Osteoblast (primary cell): ENCODE results near the gene POM121L12. TPM values are rescaled to one million over a fixed set of nuclear protein-coding genes. Genes with fewer than 3 reads are reported as not detected.

Experiments used
- DNase-seq: peaks from one replicate; pipeline ENCODE4 v3.0.0; 2011; ENCODE audit warnings: low spot score, mixed read lengths; ENCODE audit not compliant: insufficient read length; ENCODE audit errors: missing footprints
- H2AFZ ChIP-seq: 2 replicates; pipeline ENCODE4 v1.6.0; 2011; ENCODE audit warnings: mild to moderate bottlenecking, low read length
- H3K27ac ChIP-seq: 2 replicates; pipeline ENCODE4 v1.5.1; 2011; ENCODE audit warnings: mild to moderate bottlenecking, low read depth, low read length, moderate library complexity
- H3K27me3 ChIP-seq: 2 replicates; pipeline ENCODE4 v1.6.0; 2012; ENCODE audit warnings: mild to moderate bottlenecking, control low read depth, inconsistent platforms, low read length, moderate library complexity; ENCODE audit not compliant: insufficient read depth
- H3K36me3 ChIP-seq: 2 replicates; pipeline ENCODE4 v1.5.1; 2011; ENCODE audit warnings: mild to moderate bottlenecking, low read length, control low read depth, moderate library complexity; ENCODE audit not compliant: insufficient read depth
- H3K4me1 ChIP-seq: 2 replicates; pipeline ENCODE4 v1.5.1; 2011; ENCODE audit warnings: mild to moderate bottlenecking, low read length, control low read depth, moderate library complexity; ENCODE audit not compliant: insufficient read depth
- H3K4me2 ChIP-seq: 2 replicates; pipeline ENCODE4 v1.6.0; 2011; ENCODE audit warnings: mild to moderate bottlenecking, low read length; ENCODE audit not compliant: insufficient read depth
- H3K4me3 ChIP-seq: fragments of 200-600 bp; sonication (generic); 3 replicates; pipeline ENCODE4 v1.5.1; 2012; ENCODE audit warnings: mild to moderate bottlenecking, low read length, inconsistent platforms; ENCODE audit not compliant: insufficient read depth
- H3K79me2 ChIP-seq: 2 replicates; pipeline ENCODE4 v1.6.0; 2012; ENCODE audit warnings: mild to moderate bottlenecking, low read length, control low read depth, inconsistent platforms; ENCODE audit not compliant: insufficient read depth
- H3K9me3 ChIP-seq: 2 replicates; pipeline ENCODE4 v1.5.1; 2011; ENCODE audit warnings: low read depth, low read length, control low read depth
- H4K20me1 ChIP-seq: 2 replicates; pipeline ENCODE4 v1.6.0; 2012; ENCODE audit warnings: mild to moderate bottlenecking, low read length, control low read depth; ENCODE audit not compliant: insufficient read depth
- total RNA-seq: library from RNA; depleted of rRNA; stranded (reverse); fragments of >200 nt; gene quantifications from 2 replicates; pipeline ENCODE4 v1.2.3, GENCODE V29; 2012
- TF ChIP-seq, protein P1 (sequence below): IDR thresholded peaks from 2 replicates; pipeline ENCODE4 v1.5.1; 2011; ENCODE audit warnings: mild to moderate bottlenecking, low read depth, low read length, moderate library complexity; ENCODE audit errors: extremely low read depth

Gene POM121L12
- total RNA-seq, 1 donor = not detected

DNA sequence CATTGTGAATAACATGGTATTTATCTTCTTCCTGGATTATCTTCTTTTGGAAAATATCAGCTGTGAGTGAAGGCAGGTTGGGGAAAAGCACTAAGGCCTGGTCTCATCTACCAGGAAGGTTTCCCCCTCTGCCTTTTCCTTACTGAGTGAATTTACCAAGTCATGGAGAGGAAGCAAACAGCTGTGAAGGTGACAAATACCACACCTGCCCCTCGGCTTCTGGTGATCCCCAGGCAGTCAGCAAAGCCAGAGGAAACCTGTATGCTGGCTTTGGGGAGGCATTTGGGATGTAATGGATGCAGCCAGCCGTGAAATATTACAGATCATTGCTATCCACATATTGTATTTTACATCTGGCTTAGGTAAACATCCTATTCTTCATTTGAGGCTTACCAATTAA, 24.2 kb downstream of the POM121L12 start:
- no peaks in the 10 kb centered on the region for H3K36me3 ChIP-seq
- TF ChIP-seq, protein P1, sequence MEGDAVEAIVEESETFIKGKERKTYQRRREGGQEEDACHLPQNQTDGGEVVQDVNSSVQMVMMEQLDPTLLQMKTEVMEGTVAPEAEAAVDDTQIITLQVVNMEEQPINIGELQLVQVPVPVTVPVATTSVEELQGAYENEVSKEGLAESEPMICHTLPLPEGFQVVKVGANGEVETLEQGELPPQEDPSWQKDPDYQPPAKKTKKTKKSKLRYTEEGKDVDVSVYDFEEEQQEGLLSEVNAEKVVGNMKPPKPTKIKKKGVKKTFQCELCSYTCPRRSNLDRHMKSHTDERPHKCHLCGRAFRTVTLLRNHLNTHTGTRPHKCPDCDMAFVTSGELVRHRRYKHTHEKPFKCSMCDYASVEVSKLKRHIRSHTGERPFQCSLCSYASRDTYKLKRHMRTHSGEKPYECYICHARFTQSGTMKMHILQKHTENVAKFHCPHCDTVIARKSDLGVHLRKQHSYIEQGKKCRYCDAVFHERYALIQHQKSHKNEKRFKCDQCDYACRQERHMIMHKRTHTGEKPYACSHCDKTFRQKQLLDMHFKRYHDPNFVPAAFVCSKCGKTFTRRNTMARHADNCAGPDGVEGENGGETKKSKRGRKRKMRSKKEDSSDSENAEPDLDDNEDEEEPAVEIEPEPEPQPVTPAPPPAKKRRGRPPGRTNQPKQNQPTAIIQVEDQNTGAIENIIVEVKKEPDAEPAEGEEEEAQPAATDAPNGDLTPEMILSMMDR = no peak
- DNase-seq = no peak

DNA sequence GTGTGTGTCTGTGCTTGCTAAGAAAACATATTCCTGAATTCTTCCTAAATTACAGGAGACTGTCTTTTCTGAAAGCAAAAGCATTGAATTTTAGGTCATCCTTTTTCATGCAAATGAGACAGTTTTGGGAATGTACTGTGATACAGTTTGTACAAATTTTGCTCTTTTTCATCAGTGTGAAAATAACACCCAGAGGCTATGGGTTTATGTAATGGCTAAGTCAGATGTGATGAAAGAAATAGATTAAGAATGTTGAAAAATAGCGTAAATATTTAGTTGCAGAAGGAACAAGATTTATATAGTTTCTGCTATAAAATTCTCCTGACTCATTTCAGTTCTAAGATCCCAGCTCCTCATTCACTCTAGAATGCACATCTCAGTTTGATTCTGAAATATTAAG, 24.6 kb downstream of the POM121L12 start:
- H3K4me1 ChIP-seq = no peaks in the 10 kb centered on the region
- no peak overlapping the region for H3K4me2 ChIP-seq
- H4K20me1 ChIP-seq = no peaks in the 10 kb centered on the region
- no peaks in the 10 kb centered on the region for H3K79me2 ChIP-seq
- H3K4me3 ChIP-seq = no peak overlapping the region
- no peak overlapping the region for H2AFZ ChIP-seq
- peaks cover 6% of the 10 kb centered on the region for H3K9me3 ChIP-seq
- TF ChIP-seq, protein P1 = no peak
- H3K27me3 ChIP-seq = no peaks in the 10 kb centered on the region
- no peaks in the 10 kb centered on the region for H3K36me3 ChIP-seq
- no peak for DNase-seq
- no peak overlapping the region for H3K27ac ChIP-seq

More for the DNA sequence above, 24.2 kb downstream of the POM121L12 start:
- Histone ChIP-seq H3K4me3 (no peak overlapping the region), H3K4me1 (no peaks in the 10 kb centered on the region), H3K27ac (no peak overlapping the region), H2AFZ (no peak overlapping the region), H3K27me3 (no peaks in the 10 kb centered on the region), H4K20me1 (no peaks in the 10 kb centered on the region), H3K4me2 (no peak overlapping the region), H3K9me3 (peaks cover 6% of the 10 kb centered on the region), H3K79me2 (no peaks in the 10 kb centered on the region)

DNA sequence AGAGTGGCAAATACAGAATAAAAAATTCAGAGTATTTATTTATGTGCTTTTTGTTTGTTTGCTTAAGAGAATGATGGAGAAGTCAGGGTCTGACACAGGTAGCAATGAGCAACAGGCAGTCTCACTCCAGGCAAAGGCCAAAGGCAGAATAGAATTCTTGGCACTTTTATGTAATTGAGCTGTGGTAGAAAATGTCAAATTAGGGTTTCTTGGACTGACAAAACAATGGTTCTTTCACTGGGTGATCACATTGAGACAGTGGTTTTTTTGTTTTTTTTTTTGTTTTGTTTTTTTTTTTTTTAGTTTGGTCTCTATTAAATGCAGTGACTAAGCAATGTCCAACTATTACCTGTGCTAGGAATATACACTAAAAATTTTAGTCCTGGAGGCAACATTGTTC, 27.4 kb downstream of the POM121L12 start:
- H2AFZ ChIP-seq = no peak overlapping the region
- H3K4me1 ChIP-seq = no peaks in the 10 kb centered on the region
- no peak overlapping the region for H3K4me2 ChIP-seq
- H3K9me3 ChIP-seq = peaks cover 6% of the 10 kb centered on the region
- TF ChIP-seq, protein P1 = no peak
- H3K4me3 ChIP-seq = no peak overlapping the region
- DNase-seq = no peak
- no peaks in the 10 kb centered on the region for H3K27me3 ChIP-seq
- H3K36me3 ChIP-seq = no peaks in the 10 kb centered on the region
- no peak overlapping the region for H3K27ac ChIP-seq
- H4K20me1 ChIP-seq = no peaks in the 10 kb centered on the region
- no peaks in the 10 kb centered on the region for H3K79me2 ChIP-seq

DNA sequence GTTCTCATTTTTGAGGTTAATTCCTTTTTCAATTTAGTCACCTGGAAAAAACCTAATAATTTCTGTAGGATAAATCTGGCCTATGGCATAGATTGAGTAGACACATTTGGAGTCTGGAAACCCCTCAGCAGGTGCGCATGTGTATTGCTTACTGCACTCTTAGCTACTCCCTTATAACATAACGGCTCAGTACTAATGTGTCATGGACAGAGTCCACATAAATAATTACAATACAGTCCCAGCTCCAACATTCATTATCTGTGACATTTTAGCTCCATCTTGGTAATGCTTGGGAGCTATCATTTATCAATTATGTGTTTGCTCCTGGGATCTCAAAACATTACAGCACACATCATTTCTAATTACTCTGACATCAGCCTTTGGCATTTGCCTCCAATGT, 33.2 kb downstream of the POM121L12 start:
- Histone ChIP-seq H4K20me1 (no peaks in the 10 kb centered on the region), H3K9me3 (no peaks in the 10 kb centered on the region), H3K27ac (no peak overlapping the region), H3K36me3 (no peaks in the 10 kb centered on the region), H3K4me3 (no peak overlapping the region), H3K4me2 (no peak overlapping the region), H3K4me1 (no peaks in the 10 kb centered on the region), H3K79me2 (no peaks in the 10 kb centered on the region), H2AFZ (no peak overlapping the region), H3K27me3 (no peaks in the 10 kb centered on the region)
- no peak for DNase-seq
- TF ChIP-seq, protein P1 = no peak
